Fibroblast of mammary gland (primary cell): Measurements from ENCODE around the gene NFIX.
A peak's percentile ranks its signal among the peaks of the same experiment; 100 is the strongest.

Experiments used
- DNase-seq: peaks from one replicate; pipeline ENCODE4 v3.0.0-alpha.2; 2010; ENCODE audit warnings: low read depth
- H3K4me3 ChIP-seq: 2 replicates; pipeline ENCODE4 v1.5.1; 2011; ENCODE audit warnings: low read depth, mild to moderate bottlenecking, low read length, moderate library complexity; ENCODE audit not compliant: control insufficient read depth
- CTCF ChIP-seq: conservative IDR thresholded peaks from 2 replicates; pipeline ENCODE4 v1.5.1; 2011; ENCODE audit warnings: low read depth, low read length, inconsistent platforms; ENCODE audit not compliant: control insufficient read depth, insufficient read depth

Gene NFIX

GRCh38 chr19:13053761-13054625 is 58.7 kb downstream of the NFIX start:
- TF ChIP-seq CTCF, result no peak
- no peak overlapping the region for H3K4me3 ChIP-seq
- DNase-seq, result peak; percentile 84

- H3K4me3 ChIP-seq, result no peak overlapping the region
- DNase-seq, result no peak
- no peak for TF ChIP-seq CTCF
These were observed 59.4 kb downstream of the NFIX start for GRCh38 chr19:13054626-13055212.

- TF ChIP-seq CTCF, result no peak
- DNase-seq, result peak; percentile 86
- peak overlapping the region; percentile 16 for H3K4me3 ChIP-seq
These were observed 60.2 kb downstream of the NFIX start for GRCh38 chr19:13055213-13056051.

- TF ChIP-seq CTCF, result no peak
- H3K4me3 ChIP-seq, result no peak overlapping the region
- DNase-seq, result peak; percentile 76
These were observed 60.9 kb downstream of the NFIX start for GRCh38 chr19:13056052-13056660.

- H3K4me3 ChIP-seq, result no peak overlapping the region
- TF ChIP-seq CTCF, result no peak
- no peak for DNase-seq
These were observed 61.9 kb downstream of the NFIX start for GRCh38 chr19:13057147-13057572.

- no peak for DNase-seq
- TF ChIP-seq CTCF, result no peak
- H3K4me3 ChIP-seq, result no peak overlapping the region
These were observed 62.5 kb downstream of the NFIX start for GRCh38 chr19:13057744-13058143.
